Lung (tissue), 12 donors: ENCODE data around the gene KCTD12. TPM values are rescaled to one million over a fixed set of nuclear protein-coding genes. Genes with fewer than 3 reads are reported as not detected.

Source experiments
- ATAC-seq: fragments of 200-7000 bp; cut with Tn5 transposase; one replicate; pipeline ENCODE4 v1.9.1; 2020; ENCODE audit warnings: moderate number of reproducible peaks; ENCODE audit not compliant: insufficient read depth, low FRiP score
- DNase-seq, 3 donors: peaks; one replicate each; pipeline ENCODE4 v3.0.0-alpha.2; 2013 to 2017
- H3K27ac ChIP-seq, 2 donors: one replicate each; pipeline ENCODE4 v1.5.1; 2013; ENCODE audit warnings: mild to moderate bottlenecking in 2 of 2, moderate library complexity in 2 of 2, control low read depth in 1 of 2, inconsistent platforms in 1 of 2, low read depth in 1 of 2, low read length in 1 of 2
- H3K27me3 ChIP-seq, 3 donors: one replicate each; pipeline ENCODE4 v1.5.1; 2013; ENCODE audit warnings: low read length in 2 of 3; ENCODE audit not compliant: control insufficient read depth in 3 of 3, insufficient read depth in 3 of 3
- H3K36me3 ChIP-seq, 4 donors: one replicate each; pipeline ENCODE4 v1.5.1; 2013; ENCODE audit warnings: low read length in 4 of 4, mild to moderate bottlenecking in 1 of 4, moderate library complexity in 1 of 4; ENCODE audit not compliant: control insufficient read depth in 4 of 4, insufficient read depth in 4 of 4
- H3K4me1 ChIP-seq, 5 donors: one replicate each; pipeline ENCODE4 v1.5.1; 2013; ENCODE audit warnings: low read length in 5 of 5, mild to moderate bottlenecking in 2 of 5, moderate library complexity in 1 of 5; ENCODE audit not compliant: control insufficient read depth in 5 of 5, insufficient read depth in 5 of 5
- H3K4me3 ChIP-seq: one replicate; pipeline ENCODE4 v1.5.1; 2013; ENCODE audit warnings: mild to moderate bottlenecking, control low read depth, moderate library complexity
- H3K9ac ChIP-seq, 2 donors: one replicate each; pipeline ENCODE4 v1.5.1; 2013; ENCODE audit warnings: low read length in 2 of 2, control low read depth in 1 of 2; ENCODE audit not compliant: insufficient read depth in 1 of 2
- H3K9me3 ChIP-seq, 4 donors: one replicate each; pipeline ENCODE4 v1.5.1; 2013; ENCODE audit warnings: low read length in 3 of 4, mild to moderate bottlenecking in 1 of 4, moderate library complexity in 1 of 4; ENCODE audit not compliant: control insufficient read depth in 4 of 4, insufficient read depth in 3 of 4
- CTCF ChIP-seq: IDR thresholded peaks from 2 replicates; pipeline ENCODE4 v1.5.1; 2012; ENCODE audit warnings: mild to moderate bottlenecking; ENCODE audit errors: control extremely low read depth, extremely low read depth
- WGBS, 2 donors: extraction: QIAGEN DNeasy Blood & Tissue Kit; methylation state at CpG; one replicate each; pipeline ENCODE4 v1.1.7; 2013; 5-methylcytosine and 5-hydroxymethylcytosine counted together
- polyA plus RNA-seq, 2 donors: library from polyadenylated mRNA; stranded (reverse); fragments of 200-250 nt; gene quantifications; one replicate each; pipeline ENCODE4 v1.2.1, GENCODE V29; 2013
- total RNA-seq, 2 donors: library from RNA; depleted of rRNA in 1 of 2; stranded (reverse); fragments of >200 nt in 1 of 2; gene quantifications; one replicate each; pipeline ENCODE4 v1.2.1, GENCODE V29; 2014 to 2021
- donor health status: control.
- donor health status: control.
- donor health status: Bipolar disorder and iron deficiency.
- donor health status: healthy.
- donor health status: DM: yes; HTN: yes; CAD: no.

KCTD12 gene
- total and polyA plus RNA-seq, 4 donors: 26.2 to 188 (median 102) TPM

GRCh38 chr13:76884907-76885202, 1.4 kb downstream of the KCTD12 start:
- peaks cover under 1 to 35% (median 6%) of the 10 kb centered on the region in 5 donors for H3K4me1 ChIP-seq
- H3K27ac ChIP-seq: peak overlapping the region; percentile 92 to 97
- H3K4me3 ChIP-seq: peak overlapping the region; percentile 94
- H3K9ac ChIP-seq: peak overlapping the region; percentile 58 to 83
- TF ChIP-seq CTCF: no peak
- peaks cover 0 to 13% (median 3%) of the 10 kb centered on the region in 4 donors for H3K36me3 ChIP-seq
- ATAC-seq: no peak
- WGBS, 2 donors: 6 to 9% methylated on average over 8 to 9 of the region's 9 CpGs
- H3K27me3 ChIP-seq: no peaks in the 10 kb centered on the region
- no peak for DNase-seq
- no peaks in the 10 kb centered on the region for H3K9me3 ChIP-seq

- H3K27me3 ChIP-seq: no peaks in the 10 kb centered on the region
- TF ChIP-seq CTCF: peak; percentile 4
- peak overlapping the region; percentile 92 to 97 for H3K27ac ChIP-seq
- peak overlapping the region; percentile 94 for H3K4me3 ChIP-seq
- H3K9ac ChIP-seq: peak overlapping the region; percentile 58 to 83
- H3K36me3 ChIP-seq: peaks cover 0 to 13% (median 3%) of the 10 kb centered on the region in 4 donors
- ATAC-seq (no peak), DNase-seq (peak; percentile 72 to 82 (median 77))
- no peaks in the 10 kb centered on the region for H3K9me3 ChIP-seq
- 21 to 46% methylated on average over 15 of the region's 15 CpGs for WGBS, 2 donors
- peaks cover 3 to 35% (median 8%) of the 10 kb centered on the region in 5 donors for H3K4me1 ChIP-seq
Observed at GRCh38 chr13:76884186-76884906, 1.9 kb downstream of the KCTD12 start.

- DNase-seq (no peak), ATAC-seq (no peak)
- H3K27me3 ChIP-seq: no peaks in the 10 kb centered on the region
- H3K4me1 ChIP-seq: peaks cover 3 to 33% (median 9%) of the 10 kb centered on the region in 5 donors
- TF ChIP-seq CTCF: no peak
- 54 to 61% methylated on average over 3 of the region's 3 CpGs for WGBS, 2 donors
- H3K9ac ChIP-seq: peak overlapping the region in 1 of 2 donors; percentile 83
- H3K9me3 ChIP-seq: no peaks in the 10 kb centered on the region
- H3K4me3 ChIP-seq: peak overlapping the region; percentile 33
- no peak overlapping the region for H3K27ac ChIP-seq
- H3K36me3 ChIP-seq: peaks cover 0 to 13% (median 3%) of the 10 kb centered on the region in 4 donors
Observed at GRCh38 chr13:76883236-76883635, 3.0 kb downstream of the KCTD12 start.
